Upper lobe of left lung (tissue), 6 donors: ENCODE data around the gene CASP3. TPM values are rescaled to one million over a fixed set of nuclear protein-coding genes. Genes with fewer than 3 reads are reported as not detected.
"Not testable (repeated sequence)": the region's sequence is repeated elsewhere in the genome, so short reads cannot be mapped to it uniquely, and the experiment has no call there.

Experiments
- ATAC-seq, 2 donors: fragments of 200-7000 bp; cut with Tn5 transposase; one replicate each; pipeline ENCODE4 v1.9.1; 2022; ENCODE audit warnings: mild to moderate bottlenecking in 2 of 2, moderate library complexity in 2 of 2; ENCODE audit not compliant: low FRiP score in 2 of 2
- DNase-seq, 2 donors: peaks; one replicate each; pipeline ENCODE4 v3.0.0-alpha.2; 2019 to 2020
- H3K27ac ChIP-seq, 4 donors: fragments of 200-600 bp; sonication (generic); one replicate each; pipeline ENCODE4 v1.5.1; 2016 to 2019
- H3K27me3 ChIP-seq, 4 donors: fragments of 200-600 bp; sonication (generic); one replicate each; pipeline ENCODE4 v1.5.1; 2017 to 2019
- H3K36me3 ChIP-seq, 4 donors: fragments of 200-600 bp; sonication (generic); one replicate each; pipeline ENCODE4 v1.5.1; 2016 to 2019
- H3K4me1 ChIP-seq, 4 donors: fragments of 200-600 bp; sonication (generic); one replicate each; pipeline ENCODE4 v1.5.1; 2018 to 2019
- H3K4me3 ChIP-seq, 4 donors: fragments of 200-600 bp; sonication (generic); one replicate each; pipeline ENCODE4 v1.5.1; 2017 to 2019; ENCODE audit warnings: mild to moderate bottlenecking in 2 of 4, moderate library complexity in 1 of 4
- H3K9me3 ChIP-seq, 4 donors: fragments of 200-600 bp; sonication (generic); one replicate each; pipeline ENCODE4 v1.5.1; 2018 to 2019
- CTCF ChIP-seq, 6 experiments: fragments of 450-650 bp in 4 of 6; fragments of 200-600 bp in 2 of 6; sonication (generic) in 2 of 6; IDR thresholded peaks; one replicate each; pipeline ENCODE4 v1.5.1; 2016 to 2019; ENCODE audit warnings: antibody characterized with exemption in 6 of 6
- EP300 ChIP-seq, 4 donors: sonication (generic); formaldehyde crosslinking; IDR thresholded peaks; one replicate each; pipeline ENCODE4 v1.5.1; 2017; ENCODE audit warnings: antibody characterized with exemption in 4 of 4, control low read depth in 2 of 4
- POLR2A ChIP-seq, 4 donors: fragments of 450-650 bp; IDR thresholded peaks; one replicate each; pipeline ENCODE4 v1.5.1; 2016 to 2017; ENCODE audit warnings: antibody characterized with exemption in 4 of 4, mild to moderate bottlenecking in 2 of 4
- POLR2AphosphoS5 ChIP-seq, 2 donors: sonication (generic); formaldehyde crosslinking; IDR thresholded peaks; one replicate each; pipeline ENCODE4 v1.5.1; 2017; ENCODE audit warnings: antibody characterized with exemption in 2 of 2
- WGBS, 2 donors: methylation state at CpG; one replicate each; pipeline ENCODE4 v1.1.5; 2017 to 2018; 5-methylcytosine and 5-hydroxymethylcytosine counted together
- total RNA-seq, 6 donors: library from RNA; depleted of rRNA in 4 of 6; stranded (reverse); fragments of >200 nt in 4 of 6; gene quantifications; one replicate each; pipeline versions ENCODE4 v1.1.0 to v1.2.1, GENCODE V29; 2016 to 2021
- donor health status: DM: no; HTN: no; CAD: no; lungs with moderate emphysema.
- donor health status: DM: no; HTN: yes; CAD: no; lungs with severe emphysema.

CASP3 gene
- total RNA-seq, 6 donors from 2014 or later, result 7.0 to 25.5 (median 15.0) TPM

- no peak overlapping the region for H3K4me3 ChIP-seq
- TF ChIP-seq POLR2A (IDR thresholded peaks at IDR 0.05) (no peak), CTCF (IDR thresholded peaks at IDR 0.05) (no peak), POLR2AphosphoS5 (IDR thresholded peaks at IDR 0.05) (no peak), EP300 (IDR thresholded peaks at IDR 0.05) (no peak)
- ATAC-seq (no peak), DNase-seq (no peak)
- peaks cover 0 to 58% (median 12%) of the 10 kb centered on the region in 4 donors for H3K36me3 ChIP-seq
- peaks cover 0 to 12% (median 6%) of the 10 kb centered on the region in 4 donors for H3K4me1 ChIP-seq
- no peaks in the 10 kb centered on the region for H3K27me3 ChIP-seq
- no peaks in the 10 kb centered on the region for H3K9me3 ChIP-seq
- no peak overlapping the region for H3K27ac ChIP-seq
- 61 to 67% methylated on average over 6 of the region's 6 CpGs for WGBS, 2 donors
Measured at GRCh38 chr4:184664445-184665210, 15.4 kb upstream of the CASP3 start.

GRCh38 chr4:184662236-184662635 is 13.0 kb upstream of the CASP3 start:
- Histone ChIP-seq H3K27me3 (no peaks in the 10 kb centered on the region), H3K4me3 (no peak overlapping the region), H3K27ac (no peak overlapping the region), H3K9me3 (no peaks in the 10 kb centered on the region), H3K36me3 (peaks cover 0 to 53% (median 8%) of the 10 kb centered on the region in 4 donors), H3K4me1 (no peaks in the 10 kb centered on the region)
- no peak for ATAC-seq
- no peak for TF ChIP-seq POLR2A (IDR thresholded peaks at IDR 0.05)
- no peak for TF ChIP-seq EP300 (IDR thresholded peaks at IDR 0.05)
- TF ChIP-seq CTCF (IDR thresholded peaks at IDR 0.05), result no peak
- no peak for DNase-seq
- 57 to 70% methylated on average over 1 of the region's 1 CpG for WGBS, 2 donors

GRCh38 chr4:184660978-184661377 is 11.7 kb upstream of the CASP3 start:
- no peak for ATAC-seq
- Histone ChIP-seq H3K27ac (no peak overlapping the region), H3K9me3 (no peaks in the 10 kb centered on the region), H3K4me3 (no peak overlapping the region), H3K27me3 (no peaks in the 10 kb centered on the region), H3K36me3 (peaks cover 0 to 45% (median 5%) of the 10 kb centered on the region in 4 donors), H3K4me1 (no peaks in the 10 kb centered on the region)
- TF ChIP-seq POLR2A (IDR thresholded peaks at IDR 0.05), result no peak
- no peak for TF ChIP-seq CTCF (IDR thresholded peaks at IDR 0.05)
- no peak for TF ChIP-seq POLR2AphosphoS5 (IDR thresholded peaks at IDR 0.05)
- TF ChIP-seq EP300 (IDR thresholded peaks at IDR 0.05), result no peak
- no peak for DNase-seq

GRCh38 chr4:184657820-184658219 is 8.6 kb upstream of the CASP3 start:
- H3K4me1 ChIP-seq, H3K9me3 ChIP-seq, ATAC-seq, H3K4me3 ChIP-seq, H3K27ac ChIP-seq, H3K27me3 ChIP-seq, DNase-seq: not testable (repeated sequence)
- WGBS, 2 donors, result 97 to 98% methylated on average over 9 of the region's 9 CpGs
- peaks cover 0 to 39% (median 5%) of the 10 kb centered on the region in 4 donors for H3K36me3 ChIP-seq

- no peaks in the 10 kb centered on the region for H3K4me1 ChIP-seq
- WGBS, 2 donors, result 64 to 83% methylated on average over 3 of the region's 3 CpGs
- H3K36me3 ChIP-seq, result peaks cover 0 to 39% (median 5%) of the 10 kb centered on the region in 4 donors
- ATAC-seq, result no peak
- TF ChIP-seq EP300 (IDR thresholded peaks at IDR 0.05), result no peak
- TF ChIP-seq CTCF (IDR thresholded peaks at IDR 0.05), result no peak
- TF ChIP-seq POLR2A (IDR thresholded peaks at IDR 0.05), result no peak
- no peak for TF ChIP-seq POLR2AphosphoS5 (IDR thresholded peaks at IDR 0.05)
- DNase-seq, result no peak
- H3K27ac ChIP-seq, result no peak overlapping the region
- no peaks in the 10 kb centered on the region for H3K27me3 ChIP-seq
- H3K9me3 ChIP-seq, result no peaks in the 10 kb centered on the region
- no peak overlapping the region for H3K4me3 ChIP-seq
Measured at GRCh38 chr4:184657144-184657543, 7.9 kb upstream of the CASP3 start.
